Retinal pigment epithelial cell (primary cell): Measurements from ENCODE around the gene POLD3.

Experiments
- DNase-seq: peaks from one replicate; pipeline ENCODE4 v3.0.0-alpha.2; 2010; ENCODE audit warnings: low read depth
- H3K4me3 ChIP-seq: 2 replicates; pipeline ENCODE4 v1.5.1; 2011; ENCODE audit warnings: mild to moderate bottlenecking, low read length, control low read depth, moderate library complexity
- CTCF ChIP-seq: conservative IDR thresholded peaks from 2 replicates; pipeline ENCODE4 v1.5.1; 2011; ENCODE audit warnings: low read depth, low read length, control low read depth, inconsistent platforms

POLD3 gene

DNA sequence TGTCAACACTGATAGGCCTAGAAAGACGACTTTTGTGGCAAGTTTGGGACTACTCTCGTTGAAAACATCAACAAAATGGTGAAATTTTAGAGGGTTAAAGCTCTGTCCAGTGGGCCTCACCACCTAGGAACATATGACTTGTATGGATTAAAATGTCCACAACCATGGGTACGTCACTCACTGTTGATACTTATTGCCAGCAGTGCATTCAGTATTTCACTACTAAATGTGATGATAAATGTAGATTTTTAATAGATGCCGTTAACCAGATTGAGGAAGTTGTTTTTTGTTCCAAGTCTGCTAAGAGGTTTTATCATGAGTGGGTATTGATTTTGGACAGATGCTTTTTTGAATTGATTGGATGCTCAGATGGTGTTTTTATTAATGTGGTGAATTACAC lies 33.7 kb downstream of the POLD3 start:
- no peak for TF ChIP-seq CTCF
- DNase-seq: no peak
- no peak overlapping the region for H3K4me3 ChIP-seq

GRCh38 chr11:74626604-74627003 lies 34.2 kb downstream of the POLD3 start:
- H3K4me3 ChIP-seq: no peak overlapping the region
- DNase-seq: no peak
- no peak for TF ChIP-seq CTCF

DNA sequence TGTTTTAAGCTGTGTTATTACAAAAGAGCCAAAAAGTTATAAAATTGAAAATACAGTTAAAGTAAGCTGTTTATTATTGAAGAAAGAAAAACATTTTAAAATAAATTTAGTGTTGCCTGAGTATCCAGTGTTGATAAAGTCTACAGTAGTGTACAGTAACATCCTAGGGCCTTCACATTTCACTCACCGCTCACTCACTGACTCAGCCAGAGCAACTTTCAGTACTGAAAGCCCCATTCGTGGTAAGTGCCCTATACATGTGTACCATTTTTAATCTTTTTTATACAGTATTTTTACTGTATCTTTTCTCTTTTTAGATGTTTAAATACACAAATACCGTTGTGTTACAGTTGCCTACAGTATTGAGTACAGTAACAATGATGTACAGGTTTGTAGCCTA lies 35.0 kb downstream of the POLD3 start:
- H3K4me3 ChIP-seq: no peak overlapping the region
- no peak for DNase-seq
- TF ChIP-seq CTCF: no peak

GRCh38 chr11:74630043-74630442 lies 37.7 kb downstream of the POLD3 start:
- H3K4me3 ChIP-seq: no peak overlapping the region
- TF ChIP-seq CTCF: no peak
- no peak for DNase-seq

GRCh38 chr11:74633406-74634393 lies 41.3 kb downstream of the POLD3 start:
- no peak overlapping the region for H3K4me3 ChIP-seq
- DNase-seq: no peak
- TF ChIP-seq CTCF: no peak

DNA sequence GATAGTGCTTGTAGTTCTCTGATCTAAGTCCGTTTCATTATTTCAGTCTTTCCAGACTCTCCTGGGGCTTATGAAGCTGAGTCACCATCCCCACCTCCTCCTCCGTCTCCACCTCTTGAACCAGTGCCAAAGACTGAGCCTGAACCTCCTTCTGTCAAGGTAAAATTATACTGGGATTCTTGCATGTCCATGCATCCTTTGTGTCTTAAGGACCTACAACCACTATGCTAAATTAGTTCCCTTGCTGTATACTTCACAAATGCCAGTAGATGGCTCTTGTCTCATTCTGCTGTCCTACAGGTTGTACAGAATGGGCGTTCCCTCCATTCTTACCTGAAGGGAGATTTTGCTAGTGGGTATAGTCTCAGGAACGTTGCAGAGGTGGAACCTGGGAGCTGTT lies 42.2 kb downstream of the POLD3 start:
- peak; percentile 51 for TF ChIP-seq CTCF
- DNase-seq: peak; percentile 50
- no peak overlapping the region for H3K4me3 ChIP-seq

DNA sequence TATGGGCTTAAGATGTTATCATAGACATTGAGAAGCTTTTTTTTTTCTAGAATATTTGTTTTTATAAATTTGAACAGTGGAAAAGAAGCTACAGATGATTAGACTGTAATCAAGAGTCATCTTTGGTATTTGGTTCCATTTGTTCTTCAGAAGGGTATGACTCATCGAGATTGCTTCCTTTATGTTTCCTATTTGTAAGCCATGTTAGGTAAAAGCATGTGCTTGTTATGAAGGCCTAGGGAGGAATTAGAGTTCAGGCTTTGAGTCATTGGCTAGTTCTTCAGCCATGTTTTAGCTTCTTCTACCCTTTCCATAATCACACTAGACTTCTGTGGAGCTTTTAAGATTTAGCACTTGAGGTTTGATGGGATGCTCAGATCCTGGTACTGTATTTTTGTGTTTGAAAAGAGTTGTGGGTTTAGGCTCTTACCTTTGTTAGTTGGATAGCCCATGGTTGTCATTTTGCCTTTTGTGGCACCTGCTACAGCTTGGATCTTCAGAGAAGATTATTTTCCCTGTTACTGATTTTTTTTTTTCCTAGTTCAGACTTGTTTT lies 44.3 kb downstream of the POLD3 start:
- peak; percentile 71 for DNase-seq
- H3K4me3 ChIP-seq: no peak overlapping the region
- TF ChIP-seq CTCF: no peak
